ENCODE data around the gene PGS1.

PGS1 gene

DNA sequence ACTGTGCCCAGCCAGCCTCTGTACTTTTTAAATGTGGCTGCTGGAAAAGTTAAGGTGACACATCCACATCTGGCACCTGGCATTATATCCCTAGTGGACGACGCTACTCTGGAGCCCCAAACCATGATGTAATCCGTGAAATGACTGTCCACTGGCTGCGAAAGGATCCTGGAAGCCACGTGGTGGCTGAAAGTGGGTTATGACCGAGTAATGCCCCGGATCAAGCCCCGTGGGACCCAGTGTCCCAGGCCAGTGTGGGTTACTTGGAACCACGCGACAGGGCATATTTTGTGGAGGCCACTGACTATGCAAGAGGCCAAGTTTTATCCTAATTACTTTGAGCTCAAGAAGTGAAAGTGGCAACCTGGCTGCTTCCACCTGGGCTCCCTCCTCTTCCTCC, 79.6 kb downstream of the PGS1 start:
- no peak for DNase-seq (ENCODE audit: extremely low read depth, low read depth)

DNA sequence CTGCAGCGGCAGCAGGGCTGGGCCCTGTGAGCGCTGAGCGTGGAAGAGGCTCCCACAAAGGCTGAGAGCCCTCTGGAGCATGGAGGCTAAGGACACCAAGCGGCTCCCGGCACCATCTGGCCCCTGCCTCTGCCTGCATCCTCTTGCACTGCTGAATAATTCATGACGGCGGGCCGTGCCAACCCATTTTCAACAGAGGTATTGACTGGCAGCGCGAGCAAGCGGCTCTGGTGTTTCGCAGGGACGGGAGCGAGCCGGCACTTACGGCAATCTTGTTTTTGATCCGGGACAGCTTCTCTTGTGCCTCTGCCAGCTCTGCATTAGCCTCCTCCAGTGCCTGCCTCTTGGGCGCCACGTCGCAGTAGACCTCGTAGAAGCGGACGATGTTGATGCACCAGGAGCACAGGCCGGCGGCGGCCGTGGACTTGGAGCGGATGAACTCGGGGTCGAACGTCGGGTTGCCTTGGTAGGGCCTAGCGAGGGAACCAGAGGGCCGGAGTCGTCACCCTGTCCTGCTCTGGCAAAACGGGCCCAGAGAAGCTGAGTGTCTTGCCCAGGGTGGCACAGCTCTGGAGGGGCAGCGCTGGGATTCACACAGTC, 80.4 kb downstream of the PGS1 start:
- no peak for DNase-seq (ENCODE audit: extremely low read depth, low read depth)

More for the DNA sequence above, 79.6 kb downstream of the PGS1 start:
- H3K4me3 ChIP-seq (replicated peaks; ENCODE audit: low read depth, low read length), result no peak overlapping the region
- TF ChIP-seq, protein P1, sequence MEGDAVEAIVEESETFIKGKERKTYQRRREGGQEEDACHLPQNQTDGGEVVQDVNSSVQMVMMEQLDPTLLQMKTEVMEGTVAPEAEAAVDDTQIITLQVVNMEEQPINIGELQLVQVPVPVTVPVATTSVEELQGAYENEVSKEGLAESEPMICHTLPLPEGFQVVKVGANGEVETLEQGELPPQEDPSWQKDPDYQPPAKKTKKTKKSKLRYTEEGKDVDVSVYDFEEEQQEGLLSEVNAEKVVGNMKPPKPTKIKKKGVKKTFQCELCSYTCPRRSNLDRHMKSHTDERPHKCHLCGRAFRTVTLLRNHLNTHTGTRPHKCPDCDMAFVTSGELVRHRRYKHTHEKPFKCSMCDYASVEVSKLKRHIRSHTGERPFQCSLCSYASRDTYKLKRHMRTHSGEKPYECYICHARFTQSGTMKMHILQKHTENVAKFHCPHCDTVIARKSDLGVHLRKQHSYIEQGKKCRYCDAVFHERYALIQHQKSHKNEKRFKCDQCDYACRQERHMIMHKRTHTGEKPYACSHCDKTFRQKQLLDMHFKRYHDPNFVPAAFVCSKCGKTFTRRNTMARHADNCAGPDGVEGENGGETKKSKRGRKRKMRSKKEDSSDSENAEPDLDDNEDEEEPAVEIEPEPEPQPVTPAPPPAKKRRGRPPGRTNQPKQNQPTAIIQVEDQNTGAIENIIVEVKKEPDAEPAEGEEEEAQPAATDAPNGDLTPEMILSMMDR (IDR thresholded peaks at IDR 0.05; ENCODE audit: low read depth, low read length, missing control alignments), result no peak

DNA sequence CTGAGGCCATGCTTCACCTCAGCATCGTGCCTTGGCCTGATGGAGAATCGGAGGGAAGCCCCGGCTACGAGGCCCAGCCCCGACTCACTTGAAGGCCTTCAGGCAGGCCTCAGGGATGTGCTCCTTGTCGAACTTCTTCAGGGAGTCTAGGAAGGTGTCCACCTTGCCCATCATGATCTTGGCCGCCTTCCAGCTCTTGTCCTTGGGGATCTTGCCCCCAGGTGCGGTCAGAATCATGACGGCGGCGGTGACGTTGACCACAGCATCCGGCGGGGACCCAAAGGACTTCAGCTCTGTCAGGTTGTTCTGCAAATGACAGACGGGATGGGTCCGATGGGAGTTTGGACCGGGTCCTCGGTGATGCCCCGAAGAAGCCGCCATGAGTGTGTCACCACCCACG, 81.2 kb downstream of the PGS1 start:
- H3K4me3 ChIP-seq (replicated peaks; ENCODE audit: low read depth, low read length), result no peak overlapping the region
- TF ChIP-seq, protein P1 (IDR thresholded peaks at IDR 0.05; ENCODE audit: low read depth, low read length, missing control alignments), result no peak
- no peak for DNase-seq (ENCODE audit: extremely low read depth, low read depth)

More for the DNA sequence above, 80.4 kb downstream of the PGS1 start:
- H3K4me3 ChIP-seq (replicated peaks; ENCODE audit: low read depth, low read length), result no peak overlapping the region
- TF ChIP-seq, protein P1 (IDR thresholded peaks at IDR 0.05; ENCODE audit: low read depth, low read length, missing control alignments), result no peak

DNA sequence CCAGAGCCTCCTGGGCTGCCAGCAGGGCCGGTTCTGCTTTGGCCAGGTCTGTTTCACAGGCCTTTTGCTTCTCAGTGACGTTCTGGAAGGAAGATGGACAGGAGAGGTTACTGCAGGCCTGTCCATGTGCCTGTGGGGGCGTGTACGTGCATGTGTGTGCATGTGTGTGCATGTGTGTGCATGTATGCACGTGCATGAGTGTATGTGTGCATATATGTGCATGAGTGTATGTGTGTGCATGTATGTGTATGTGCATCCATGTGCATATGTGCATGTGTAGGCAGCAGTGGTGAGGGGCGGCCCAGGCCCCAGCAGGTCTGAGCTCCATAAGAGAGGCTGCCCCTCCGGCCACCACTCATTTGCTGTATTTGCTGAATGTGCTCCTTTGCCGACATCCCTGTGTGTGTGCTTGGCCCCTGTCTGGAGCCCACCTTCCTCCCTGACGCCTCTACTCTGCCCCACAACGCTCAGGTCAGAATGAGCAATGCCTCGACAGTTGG, 81.8 kb downstream of the PGS1 start:
- no peak for DNase-seq (ENCODE audit: extremely low read depth, low read depth)
- no peak overlapping the region for H3K4me3 ChIP-seq (replicated peaks; ENCODE audit: low read depth, low read length)
- TF ChIP-seq, protein P1 (IDR thresholded peaks at IDR 0.05; ENCODE audit: low read depth, low read length, missing control alignments), result no peak

DNA sequence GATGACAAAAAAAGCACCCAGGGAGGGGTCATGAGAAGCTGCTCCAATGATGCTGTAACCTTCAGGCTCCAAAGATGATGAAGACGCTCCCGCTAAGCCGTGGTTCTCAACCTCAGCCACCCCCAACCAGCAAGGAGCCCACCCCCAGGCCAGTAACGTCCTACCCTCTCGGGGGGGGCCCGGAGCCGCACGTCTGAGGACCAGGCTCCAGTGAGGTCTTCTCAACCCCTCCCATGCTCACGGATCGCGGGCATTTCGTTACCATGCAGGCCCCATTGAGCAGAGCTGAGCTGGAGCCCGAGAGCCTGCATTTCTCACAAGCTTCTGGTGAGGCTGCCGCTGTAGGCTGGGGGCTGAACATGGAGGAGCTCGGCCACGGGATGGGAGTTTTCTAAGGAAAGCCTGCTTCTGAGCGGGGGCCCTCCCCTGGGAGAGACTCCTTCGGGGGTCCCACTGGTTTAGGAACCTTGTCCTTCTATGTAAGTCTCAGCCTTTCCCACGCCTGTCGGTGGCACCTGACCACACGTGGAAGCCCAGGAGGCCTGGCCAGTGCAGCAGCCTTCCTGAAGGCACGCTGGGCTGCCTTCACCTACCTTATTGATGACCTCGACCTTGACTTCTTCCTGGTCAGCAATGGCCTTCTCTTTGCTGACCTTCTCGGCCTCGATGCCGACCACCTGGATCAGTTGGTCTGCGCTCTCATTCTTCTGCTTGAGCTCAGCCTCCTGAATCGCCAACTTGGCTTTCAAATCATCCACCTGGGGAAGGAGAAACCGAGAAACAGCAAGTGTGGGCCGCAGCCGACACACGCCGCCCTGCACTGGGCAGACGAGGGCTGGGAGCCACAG, 82.7 kb downstream of the PGS1 start:
- no peak for DNase-seq (ENCODE audit: extremely low read depth, low read depth)
- TF ChIP-seq, protein P1 (IDR thresholded peaks at IDR 0.05; ENCODE audit: low read depth, low read length, missing control alignments), result no peak
- no peak overlapping the region for H3K4me3 ChIP-seq (replicated peaks; ENCODE audit: low read depth, low read length)

DNA sequence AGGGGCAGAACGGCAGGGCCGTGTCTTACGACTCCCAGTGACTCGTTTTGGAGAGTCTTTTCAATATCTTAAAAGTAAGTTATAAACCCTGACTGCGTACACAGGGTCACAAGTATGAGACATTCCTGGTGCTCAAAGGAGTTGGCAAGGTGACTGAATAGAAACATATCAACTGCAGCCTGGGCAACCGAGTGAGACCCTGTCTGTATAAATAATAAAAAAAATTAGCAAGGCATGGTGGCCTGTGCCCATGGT, 83.3 kb downstream of the PGS1 start:
- TF ChIP-seq, protein P1 (IDR thresholded peaks at IDR 0.05; ENCODE audit: low read depth, low read length, missing control alignments), result no peak
- no peak for DNase-seq (ENCODE audit: extremely low read depth, low read depth)
- no peak overlapping the region for H3K4me3 ChIP-seq (replicated peaks; ENCODE audit: low read depth, low read length)
